ENCODE results near the gene SMAD6. TPM values are rescaled to one million over a fixed set of nuclear protein-coding genes. Genes with fewer than 3 reads are reported as not detected.

The SMAD6 gene
- total RNA-seq, 1 experiment from 2014 or later = 58.6 TPM

GRCh38 chr15:66675446-66675845 lies 26.6 kb upstream of the SMAD6 start:
- no peaks in the 10 kb centered on the region for H3K9me3 Mint-ChIP-seq (ENCODE audit: low read depth, unreplicated experiment)
- CTCF ChIA-PET = no interaction called here
- H3K4me3 Mint-ChIP-seq (ENCODE audit: low read depth, unreplicated experiment) = no peak overlapping the region
- TF ChIP-seq CTCF (IDR thresholded peaks at IDR 0.05; ENCODE audit: unreplicated experiment) = no peak
- no TSS peak for BruUV-seq (replicated peaks)
- H3K27me3 Mint-ChIP-seq (ENCODE audit: unreplicated experiment) = no peaks in the 10 kb centered on the region
- H3K27ac Mint-ChIP-seq (ENCODE audit: unreplicated experiment) = no peak overlapping the region
- intact Hi-C loops (cut with micrococcal nuclease; ENCODE audit: unreplicated experiment) = no loop called here
- DNase-seq = no peak
- H3K36me3 Mint-ChIP-seq (ENCODE audit: insufficient read depth, unreplicated experiment) = no peaks in the 10 kb centered on the region
- no peaks in the 10 kb centered on the region for H3K4me1 Mint-ChIP-seq (ENCODE audit: low read depth, unreplicated experiment)

- CTCF ChIA-PET = no interaction called here
- no peak for TF ChIP-seq CTCF (IDR thresholded peaks at IDR 0.05; ENCODE audit: unreplicated experiment)
- intact Hi-C loops (cut with micrococcal nuclease; ENCODE audit: unreplicated experiment) = no loop called here
- BruUV-seq (replicated peaks) = no TSS peak
- Mint-ChIP-seq H3K27ac (ENCODE audit: unreplicated experiment) (no peak overlapping the region), H3K4me1 (ENCODE audit: low read depth, unreplicated experiment) (no peaks in the 10 kb centered on the region), H3K9me3 (ENCODE audit: low read depth, unreplicated experiment) (peaks cover 5% of the 10 kb centered on the region), H3K27me3 (ENCODE audit: unreplicated experiment) (no peaks in the 10 kb centered on the region), H3K4me3 (ENCODE audit: low read depth, unreplicated experiment) (no peak overlapping the region), H3K36me3 (ENCODE audit: insufficient read depth, unreplicated experiment) (no peaks in the 10 kb centered on the region)
- no peak for DNase-seq
These were observed 24.7 kb upstream of the SMAD6 start for GRCh38 chr15:66677336-66677735.

GRCh38 chr15:66679061-66679656 lies 22.9 kb upstream of the SMAD6 start:
- Mint-ChIP-seq H3K4me3 (ENCODE audit: low read depth, unreplicated experiment) (no peak overlapping the region), H3K9me3 (ENCODE audit: low read depth, unreplicated experiment) (peaks cover 5% of the 10 kb centered on the region), H3K36me3 (ENCODE audit: insufficient read depth, unreplicated experiment) (no peaks in the 10 kb centered on the region), H3K27ac (ENCODE audit: unreplicated experiment) (no peak overlapping the region), H3K27me3 (ENCODE audit: unreplicated experiment) (no peaks in the 10 kb centered on the region), H3K4me1 (ENCODE audit: low read depth, unreplicated experiment) (no peaks in the 10 kb centered on the region)
- DNase-seq = no peak
- intact Hi-C loops (cut with micrococcal nuclease; ENCODE audit: unreplicated experiment) = no loop called here
- CTCF ChIA-PET = interaction anchor here (0.6 kb wide), 1 partner anchor 21 kb away, joined by 3 read pairs; no protein-coding TSS in a partner anchor
- BruUV-seq (replicated peaks) = no TSS peak
- no peak for TF ChIP-seq CTCF (IDR thresholded peaks at IDR 0.05; ENCODE audit: unreplicated experiment)

GRCh38 chr15:66679657-66680108 lies 22.4 kb upstream of the SMAD6 start:
- BruUV-seq (replicated peaks) = no TSS peak
- intact Hi-C loops (cut with micrococcal nuclease; ENCODE audit: unreplicated experiment) = no loop called here
- TF ChIP-seq CTCF (IDR thresholded peaks at IDR 0.05; ENCODE audit: unreplicated experiment) = no peak
- Mint-ChIP-seq H3K27me3 (ENCODE audit: unreplicated experiment) (no peaks in the 10 kb centered on the region), H3K9me3 (ENCODE audit: low read depth, unreplicated experiment) (peaks cover 5% of the 10 kb centered on the region), H3K4me3 (ENCODE audit: low read depth, unreplicated experiment) (no peak overlapping the region), H3K4me1 (ENCODE audit: low read depth, unreplicated experiment) (no peaks in the 10 kb centered on the region), H3K27ac (ENCODE audit: unreplicated experiment) (no peak overlapping the region), H3K36me3 (ENCODE audit: insufficient read depth, unreplicated experiment) (no peaks in the 10 kb centered on the region)
- no peak for DNase-seq
- CTCF ChIA-PET = no interaction called here
